Ovary (tissue), 3 donors: ENCODE measurements around the gene CASK.

Experiments used
- POLR2A ChIP-seq: fragments of 450-650 bp; IDR thresholded peaks from one replicate; pipeline ENCODE4 v1.6.1; 2017; ENCODE audit warnings: antibody characterized with exemption, mild to moderate bottlenecking, moderate library complexity
- TF ChIP-seq, protein P1 (sequence below), 3 donors: fragments of 450-650 bp in 2 of 3; fragments of 200-600 bp in 1 of 3; IDR thresholded peaks; one replicate each; pipeline versions ENCODE4 v1.5.1 to v1.8.0; 2016 to 2022; ENCODE audit warnings: antibody characterized with exemption in 3 of 3, mild to moderate bottlenecking in 1 of 3
- donor health status: DM: no; HTN: no; CAD: no.

DNA sequence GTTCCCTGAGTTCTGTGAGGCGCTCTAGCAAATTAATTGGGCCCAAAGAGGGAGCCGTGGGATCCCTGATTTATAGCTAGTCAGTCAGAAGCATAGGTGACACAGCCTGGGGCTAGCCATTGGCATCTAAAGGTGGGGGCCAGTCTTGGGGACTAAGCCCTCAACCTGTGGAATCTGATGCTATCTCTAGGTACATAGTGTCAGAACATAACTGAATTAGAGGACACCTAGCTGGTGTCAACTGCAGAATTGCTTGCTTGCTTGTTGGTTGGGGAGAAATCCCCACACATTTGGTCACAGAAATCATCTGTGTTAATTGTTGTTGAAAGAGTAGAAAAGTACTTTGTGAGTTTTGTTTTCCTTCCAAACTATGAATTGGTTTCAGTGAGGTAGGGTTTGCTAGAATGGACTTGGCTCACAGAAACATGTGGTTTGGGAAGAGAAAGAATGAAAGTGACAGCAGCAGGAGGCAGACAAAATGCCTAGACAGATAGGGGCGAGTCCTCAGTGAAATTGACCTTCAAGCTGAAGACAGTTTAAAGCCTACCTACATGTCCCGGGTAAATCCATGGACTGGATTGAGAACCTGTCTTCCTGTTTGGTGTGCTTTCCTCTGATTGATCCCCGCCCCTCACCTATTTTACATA is 212.2 kb downstream of the CASK start:
- TF ChIP-seq, protein P1, sequence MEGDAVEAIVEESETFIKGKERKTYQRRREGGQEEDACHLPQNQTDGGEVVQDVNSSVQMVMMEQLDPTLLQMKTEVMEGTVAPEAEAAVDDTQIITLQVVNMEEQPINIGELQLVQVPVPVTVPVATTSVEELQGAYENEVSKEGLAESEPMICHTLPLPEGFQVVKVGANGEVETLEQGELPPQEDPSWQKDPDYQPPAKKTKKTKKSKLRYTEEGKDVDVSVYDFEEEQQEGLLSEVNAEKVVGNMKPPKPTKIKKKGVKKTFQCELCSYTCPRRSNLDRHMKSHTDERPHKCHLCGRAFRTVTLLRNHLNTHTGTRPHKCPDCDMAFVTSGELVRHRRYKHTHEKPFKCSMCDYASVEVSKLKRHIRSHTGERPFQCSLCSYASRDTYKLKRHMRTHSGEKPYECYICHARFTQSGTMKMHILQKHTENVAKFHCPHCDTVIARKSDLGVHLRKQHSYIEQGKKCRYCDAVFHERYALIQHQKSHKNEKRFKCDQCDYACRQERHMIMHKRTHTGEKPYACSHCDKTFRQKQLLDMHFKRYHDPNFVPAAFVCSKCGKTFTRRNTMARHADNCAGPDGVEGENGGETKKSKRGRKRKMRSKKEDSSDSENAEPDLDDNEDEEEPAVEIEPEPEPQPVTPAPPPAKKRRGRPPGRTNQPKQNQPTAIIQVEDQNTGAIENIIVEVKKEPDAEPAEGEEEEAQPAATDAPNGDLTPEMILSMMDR (IDR thresholded peaks at IDR 0.05): no peak
- no peak for TF ChIP-seq POLR2A
